Astrocyte (in vitro differentiated cells and primary cell): ENCODE results near the gene P2RY8. TPM values are rescaled to one million over a fixed set of nuclear protein-coding genes. Genes with fewer than 3 reads are reported as not detected.

Experiments used
- DNase-seq: peaks from one replicate; pipeline ENCODE4 v3.0.0-alpha.2; 2010; ENCODE audit warnings: low read depth
- FAIRE-seq: peaks from 2 replicates; lab custom pipeline; 2011; peaks lifted over from hg19 to GRCh38; lab: Jason Lieb, UNC
- H2AFZ ChIP-seq: 2 replicates; pipeline ENCODE4 v1.6.0; 2012; ENCODE audit warnings: low read depth, low read length, inconsistent platforms
- H3K27ac ChIP-seq: 2 replicates; pipeline ENCODE4 v1.5.1; 2011; ENCODE audit warnings: low read depth, low read length, inconsistent platforms
- H3K27me3 ChIP-seq: 2 replicates; pipeline ENCODE4 v1.6.0; 2011; ENCODE audit warnings: low read length, inconsistent platforms; ENCODE audit not compliant: insufficient read depth
- H3K36me3 ChIP-seq: 2 replicates; pipeline ENCODE4 v1.5.1; 2011; ENCODE audit warnings: low read length, inconsistent platforms; ENCODE audit not compliant: insufficient read depth
- H3K4me1 ChIP-seq: 2 replicates; pipeline ENCODE4 v1.5.1; 2011; ENCODE audit warnings: low read length, inconsistent platforms; ENCODE audit not compliant: insufficient read depth
- H3K4me2 ChIP-seq: 2 replicates; pipeline ENCODE4 v1.6.0; 2012; ENCODE audit warnings: low read length, inconsistent platforms
- H3K4me3 ChIP-seq: 2 replicates; pipeline ENCODE4 v1.5.1; 2011; ENCODE audit warnings: low read depth, mild to moderate bottlenecking, low read length, inconsistent platforms; ENCODE audit not compliant: insufficient read depth
- H3K79me2 ChIP-seq: 2 replicates; pipeline ENCODE4 v1.6.0; 2012; ENCODE audit warnings: mild to moderate bottlenecking, low read length, inconsistent platforms; ENCODE audit not compliant: insufficient read depth
- H3K9ac ChIP-seq: 2 replicates; pipeline ENCODE4 v1.6.0; 2012; ENCODE audit warnings: mild to moderate bottlenecking, low read length, inconsistent platforms
- H3K9me3 ChIP-seq: 2 replicates; pipeline ENCODE4 v1.5.1; 2012; ENCODE audit warnings: low read depth, mild to moderate bottlenecking, low read length, inconsistent platforms; ENCODE audit not compliant: insufficient read depth
- H4K20me1 ChIP-seq: 2 replicates; pipeline ENCODE4 v1.6.0; 2012; ENCODE audit warnings: low read length, inconsistent platforms; ENCODE audit not compliant: insufficient read depth
- H3K27ac Mint-ChIP-seq: one replicate; pipeline ENCODE4 v1.8.0; 2021; ENCODE audit warnings: mild to moderate bottlenecking, mixed read lengths; ENCODE audit not compliant: unreplicated experiment
- H3K27me3 Mint-ChIP-seq: one replicate; pipeline ENCODE4 v1.8.0; 2021; ENCODE audit warnings: low read depth, mixed read lengths; ENCODE audit not compliant: unreplicated experiment
- H3K36me3 Mint-ChIP-seq: one replicate; pipeline ENCODE4 v1.8.0; 2021; ENCODE audit warnings: low read depth, mixed read lengths; ENCODE audit not compliant: unreplicated experiment
- H3K4me1 Mint-ChIP-seq: one replicate; pipeline ENCODE4 v1.8.0; 2021; ENCODE audit warnings: low read depth, mixed read lengths; ENCODE audit not compliant: unreplicated experiment
- H3K4me3 Mint-ChIP-seq: one replicate; pipeline ENCODE4 v1.8.0; 2021; ENCODE audit warnings: mild to moderate bottlenecking, moderate library complexity, mixed read lengths; ENCODE audit not compliant: unreplicated experiment
- H3K9me3 Mint-ChIP-seq: one replicate; pipeline ENCODE4 v1.8.0; 2021; ENCODE audit warnings: mild to moderate bottlenecking, mixed read lengths; ENCODE audit not compliant: unreplicated experiment
- EZH2 ChIP-seq: IDR thresholded peaks from 2 replicates; pipeline ENCODE4 v1.6.1; 2012; ENCODE audit warnings: mild to moderate bottlenecking, low read length, inconsistent platforms; ENCODE audit not compliant: insufficient read depth
- total RNA-seq: library from RNA; stranded (reverse); gene quantifications from 2 replicates; pipeline ENCODE4 v1.2.1, GENCODE V29; 2021
- TF ChIP-seq, protein P1 (sequence below): IDR thresholded peaks from 2 replicates; pipeline ENCODE4 v1.5.1; 2011; ENCODE audit warnings: low read depth, mild to moderate bottlenecking, inconsistent platforms, low read length, moderate library complexity; ENCODE audit not compliant: insufficient read depth

P2RY8 gene
- total RNA-seq, 1 donor from 2014 or later, result not detected

DNA sequence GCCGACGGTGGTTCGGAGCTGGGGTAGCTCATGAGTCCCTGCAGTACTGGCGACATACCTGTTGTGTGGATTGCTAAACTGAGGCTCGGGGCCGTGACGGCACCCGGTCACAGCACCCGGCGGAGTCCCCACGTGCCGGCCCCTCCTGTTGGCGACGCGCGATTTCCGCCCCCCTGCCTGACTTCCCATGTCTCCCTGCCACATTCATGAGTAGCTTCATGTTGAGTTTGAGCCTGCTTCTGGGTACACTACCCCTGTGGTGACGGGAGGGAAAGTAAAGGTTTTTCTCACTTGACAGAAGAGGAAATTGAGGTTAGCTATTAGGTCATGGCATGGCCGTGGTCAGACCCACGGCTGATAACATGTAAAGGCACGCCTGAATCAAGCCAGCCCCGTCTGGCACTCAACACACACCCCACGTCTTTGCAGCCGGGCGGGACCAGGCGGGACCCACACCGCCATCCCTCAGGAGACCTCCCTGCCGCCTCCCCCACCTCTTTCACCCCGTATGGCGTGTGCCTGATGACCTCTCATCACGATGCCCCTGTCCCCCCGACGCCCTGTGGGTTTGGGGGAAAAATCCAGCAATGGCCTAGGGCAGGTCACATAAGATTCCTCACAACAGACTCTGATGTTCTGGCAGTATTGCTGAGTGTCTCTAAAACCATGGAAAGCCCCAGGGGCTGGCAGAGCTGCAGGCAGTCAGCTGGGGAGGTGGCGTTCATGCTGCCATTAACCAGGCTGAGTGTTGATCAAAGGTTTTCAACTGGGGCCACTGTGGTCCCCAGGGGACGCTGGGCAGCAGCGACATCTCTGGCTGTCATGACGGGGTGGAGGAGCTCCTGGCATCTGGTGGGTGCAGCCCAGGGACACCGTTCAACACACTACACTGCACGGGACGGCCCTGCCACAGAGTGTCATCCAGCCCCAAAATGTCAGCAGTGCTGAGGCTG, 29.2 kb downstream of the P2RY8 start:
- FAIRE-seq, result no peak
- no peak overlapping the region for H3K4me2 ChIP-seq
- Mint-ChIP-seq H3K27me3 (peaks cover 3% of the 10 kb centered on the region), H3K36me3 (no peaks in the 10 kb centered on the region), H3K27ac (no peak overlapping the region), H3K9me3 (peaks cover 15% of the 10 kb centered on the region), H3K4me3 (no peak overlapping the region), H3K4me1 (no peaks in the 10 kb centered on the region)
- no peaks in the 10 kb centered on the region for H3K36me3 ChIP-seq
- H2AFZ ChIP-seq, result no peak overlapping the region
- H3K4me3 ChIP-seq, result no peak overlapping the region
- no peaks in the 10 kb centered on the region for H3K79me2 ChIP-seq
- H3K4me1 ChIP-seq, result no peaks in the 10 kb centered on the region
- no peak overlapping the region for H3K9ac ChIP-seq
- peaks cover 4% of the 10 kb centered on the region for H3K9me3 ChIP-seq
- no peaks in the 10 kb centered on the region for H4K20me1 ChIP-seq
- TF ChIP-seq, protein P1, sequence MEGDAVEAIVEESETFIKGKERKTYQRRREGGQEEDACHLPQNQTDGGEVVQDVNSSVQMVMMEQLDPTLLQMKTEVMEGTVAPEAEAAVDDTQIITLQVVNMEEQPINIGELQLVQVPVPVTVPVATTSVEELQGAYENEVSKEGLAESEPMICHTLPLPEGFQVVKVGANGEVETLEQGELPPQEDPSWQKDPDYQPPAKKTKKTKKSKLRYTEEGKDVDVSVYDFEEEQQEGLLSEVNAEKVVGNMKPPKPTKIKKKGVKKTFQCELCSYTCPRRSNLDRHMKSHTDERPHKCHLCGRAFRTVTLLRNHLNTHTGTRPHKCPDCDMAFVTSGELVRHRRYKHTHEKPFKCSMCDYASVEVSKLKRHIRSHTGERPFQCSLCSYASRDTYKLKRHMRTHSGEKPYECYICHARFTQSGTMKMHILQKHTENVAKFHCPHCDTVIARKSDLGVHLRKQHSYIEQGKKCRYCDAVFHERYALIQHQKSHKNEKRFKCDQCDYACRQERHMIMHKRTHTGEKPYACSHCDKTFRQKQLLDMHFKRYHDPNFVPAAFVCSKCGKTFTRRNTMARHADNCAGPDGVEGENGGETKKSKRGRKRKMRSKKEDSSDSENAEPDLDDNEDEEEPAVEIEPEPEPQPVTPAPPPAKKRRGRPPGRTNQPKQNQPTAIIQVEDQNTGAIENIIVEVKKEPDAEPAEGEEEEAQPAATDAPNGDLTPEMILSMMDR, result no peak
- no peak for TF ChIP-seq EZH2
- H3K27me3 ChIP-seq, result no peaks in the 10 kb centered on the region
- DNase-seq, result no peak
- H3K27ac ChIP-seq, result no peak overlapping the region

DNA sequence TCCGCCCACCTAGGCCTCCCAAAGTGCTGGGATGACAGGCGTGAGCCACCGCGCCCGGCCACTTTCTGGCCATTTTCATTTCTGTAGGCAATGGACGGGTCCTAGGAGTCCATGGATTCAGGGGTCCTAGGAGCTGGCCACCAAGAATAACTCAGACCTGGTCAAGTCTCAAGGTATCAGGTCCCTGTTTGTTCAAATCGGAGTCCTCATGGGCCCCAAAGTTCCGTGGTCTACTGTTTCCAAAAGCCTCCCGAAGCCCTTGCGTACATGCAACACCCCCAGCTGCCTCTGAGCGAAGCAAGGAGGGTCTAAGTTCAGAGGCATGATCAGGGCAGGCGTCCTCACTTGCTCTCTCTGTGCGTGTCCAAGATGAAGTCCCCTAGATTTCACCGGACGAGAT, 30.1 kb downstream of the P2RY8 start:
- TF ChIP-seq EZH2, result no peak
- TF ChIP-seq, protein P1, result no peak
- H3K36me3 Mint-ChIP-seq, result no peaks in the 10 kb centered on the region
- Histone ChIP-seq H3K4me1 (no peaks in the 10 kb centered on the region), H2AFZ (no peak overlapping the region), H3K79me2 (no peaks in the 10 kb centered on the region), H3K27me3 (no peaks in the 10 kb centered on the region), H3K27ac (no peak overlapping the region), H3K4me3 (no peak overlapping the region), H3K9me3 (peaks cover 4% of the 10 kb centered on the region), H3K36me3 (no peaks in the 10 kb centered on the region), H4K20me1 (no peaks in the 10 kb centered on the region), H3K4me2 (no peak overlapping the region), H3K9ac (no peak overlapping the region)
- H3K4me1 Mint-ChIP-seq, result no peaks in the 10 kb centered on the region
- H3K9me3 Mint-ChIP-seq, result peaks cover 16% of the 10 kb centered on the region
- H3K27me3 Mint-ChIP-seq, result peaks cover 3% of the 10 kb centered on the region
- FAIRE-seq (no peak), DNase-seq (no peak)
- H3K27ac Mint-ChIP-seq, result no peak overlapping the region
- no peak overlapping the region for H3K4me3 Mint-ChIP-seq

DNA sequence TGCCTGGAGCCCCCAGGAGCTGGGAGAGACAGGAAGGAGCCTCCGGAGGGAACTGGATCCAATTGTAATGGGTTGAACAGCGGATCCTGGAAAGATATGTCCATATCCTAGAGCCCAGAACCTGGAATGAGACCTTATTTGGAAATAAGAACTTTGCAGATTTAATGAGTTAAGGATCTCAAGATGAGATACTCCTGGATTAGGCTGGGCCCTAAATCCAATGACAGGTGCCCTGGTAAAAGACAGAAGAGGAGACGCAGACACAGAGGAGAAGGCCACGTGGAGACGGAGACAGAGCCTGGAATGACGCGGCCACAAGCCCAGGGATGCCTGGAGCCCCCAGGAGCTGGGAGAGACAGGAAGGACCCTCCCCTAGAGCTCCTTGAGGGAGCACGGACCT, 34.1 kb downstream of the P2RY8 start:
- Histone ChIP-seq H3K9me3 (peaks cover 4% of the 10 kb centered on the region), H3K79me2 (no peaks in the 10 kb centered on the region), H3K36me3 (no peaks in the 10 kb centered on the region), H3K4me2 (no peak overlapping the region), H3K27me3 (no peaks in the 10 kb centered on the region), H4K20me1 (no peaks in the 10 kb centered on the region), H3K9ac (no peak overlapping the region), H3K4me1 (no peaks in the 10 kb centered on the region), H3K4me3 (no peak overlapping the region), H2AFZ (no peak overlapping the region), H3K27ac (no peak overlapping the region)
- TF ChIP-seq, protein P1, result no peak
- no peak for TF ChIP-seq EZH2
- FAIRE-seq (no peak), DNase-seq (no peak)
- Mint-ChIP-seq H3K9me3 (peaks cover 8% of the 10 kb centered on the region), H3K27me3 (no peaks in the 10 kb centered on the region), H3K4me1 (no peaks in the 10 kb centered on the region), H3K36me3 (no peaks in the 10 kb centered on the region), H3K4me3 (no peak overlapping the region), H3K27ac (no peak overlapping the region)
